Naive thymus-derived CD4-positive, alpha-beta T cell (primary cell): Measurements from ENCODE around the gene KLK1. TPM values are rescaled to one million over a fixed set of nuclear protein-coding genes. Genes with fewer than 3 reads are reported as not detected.

Experiments
- ATAC-seq: fragments of 150-1000 bp; cut with Tn5 transposase; 2 replicates; pipeline ENCODE4 v1.10.0; 2021; ENCODE audit warnings: mild to moderate bottlenecking, moderate library complexity
- CTCF ChIA-PET: fragments of 350-600 bp; sonication (Branson Sonifier 250); formaldehyde crosslinking; loops from one replicate; lab custom pipeline; 2021; ENCODE audit warnings: antibody characterized with exemption; lab: Charles Lee
- POLR2A ChIA-PET: fragments of 350-600 bp; sonication (Branson Sonifier 250); formaldehyde crosslinking; loops from one replicate; lab custom pipeline; 2021; ENCODE audit warnings: antibody characterized with exemption, inconsistent platforms; lab: Charles Lee
- DNase-seq, 9 donors: peaks; one replicate each; pipeline versions ENCODE4 v3.0.0 to v3.0.0-alpha.2; 2020 to 2022; ENCODE audit warnings: mixed read lengths in 1 of 9
- H3K27ac ChIP-seq: one replicate; pipeline ENCODE4 v1.7.0; 2013; ENCODE audit warnings: mild to moderate bottlenecking, low read depth, low read length, moderate library complexity
- H3K27me3 ChIP-seq, 2 donors: one replicate each; pipeline ENCODE4 v1.7.0; 2013; ENCODE audit warnings: low read length in 2 of 2, mild to moderate bottlenecking in 2 of 2, moderate library complexity in 2 of 2; ENCODE audit not compliant: control insufficient read depth in 2 of 2, insufficient read depth in 2 of 2
- H3K36me3 ChIP-seq, 3 experiments: 1 replicate in 2 of 3; 2 replicates in 1 of 3; pipeline ENCODE4 v1.7.0; 2013; ENCODE audit warnings: low read length in 3 of 3, mild to moderate bottlenecking in 3 of 3, moderate library complexity in 1 of 3; ENCODE audit not compliant: insufficient read depth in 3 of 3, control insufficient read depth in 2 of 3
- H3K4me1 ChIP-seq, 2 donors: one replicate each; pipeline ENCODE4 v1.7.0; 2013; ENCODE audit warnings: low read length in 2 of 2, mild to moderate bottlenecking in 2 of 2, moderate library complexity in 1 of 2; ENCODE audit not compliant: control insufficient read depth in 2 of 2, insufficient read depth in 2 of 2
- H3K4me3 ChIP-seq: 2 replicates; pipeline ENCODE4 v1.7.0; 2013; ENCODE audit warnings: mild to moderate bottlenecking, low read length
- H3K9me3 ChIP-seq, 3 experiments: 1 replicate in 2 of 3; 2 replicates in 1 of 3; pipeline ENCODE4 v1.7.0; 2013; ENCODE audit warnings: low read length in 3 of 3; ENCODE audit not compliant: control insufficient read depth in 2 of 3
- H3K27ac Mint-ChIP-seq, 9 donors: one replicate each; pipeline ENCODE4 v1.8.0; 2020 to 2022; ENCODE audit warnings: mixed read lengths in 9 of 9, mild to moderate bottlenecking in 8 of 9, moderate library complexity in 5 of 9, inconsistent platforms in 2 of 9
- H3K27me3 Mint-ChIP-seq, 5 donors: one replicate each; pipeline ENCODE4 v1.8.0; 2021 to 2022; ENCODE audit warnings: mixed read lengths in 5 of 5, mild to moderate bottlenecking in 1 of 5
- H3K36me3 Mint-ChIP-seq, 5 donors: one replicate each; pipeline ENCODE4 v1.8.0; 2020 to 2022; ENCODE audit warnings: mixed read lengths in 5 of 5, mild to moderate bottlenecking in 3 of 5, inconsistent platforms in 1 of 5
- H3K4me1 Mint-ChIP-seq, 7 donors: one replicate each; pipeline ENCODE4 v1.8.0; 2020 to 2022; ENCODE audit warnings: mixed read lengths in 7 of 7, mild to moderate bottlenecking in 3 of 7, inconsistent platforms in 1 of 7
- H3K4me3 Mint-ChIP-seq, 10 donors: one replicate each; pipeline ENCODE4 v1.8.0; 2020 to 2022; ENCODE audit warnings: mild to moderate bottlenecking in 10 of 10, mixed read lengths in 10 of 10, moderate library complexity in 6 of 10, inconsistent platforms in 2 of 10
- H3K9me3 Mint-ChIP-seq, 11 donors: one replicate each; pipeline ENCODE4 v1.8.0; 2020 to 2022; ENCODE audit warnings: mixed read lengths in 11 of 11, mild to moderate bottlenecking in 4 of 11, inconsistent platforms in 1 of 11, moderate library complexity in 1 of 11
- intact Hi-C, 2 donors: fragments of 100-400 bp; cut with micrococcal nuclease; formaldehyde crosslinking; loops; one replicate each; pipeline ENCODE4 v1.15.1; 2023
- polyA plus RNA-seq, 2 donors: library from polyadenylated mRNA; unstranded; fragments of 300-500 nt; fragmentation: Illumina TruSeq; gene quantifications; one replicate each; pipeline ENCODE4 v1.2.3, GENCODE V29; 2021
- total RNA-seq, 6 experiments: library from RNA in 5 of 6; stranded (reverse) in 5 of 6; gene quantifications; 1 replicate in 5 of 6; 2 replicates in 1 of 6; pipeline ENCODE4 v1.2.3 and lab custom pipeline; 2021 to 2026

KLK1 gene
- total and polyA plus RNA-seq, 7 experiments from 2014 or later, result 1.3 TPM; not detected in 6

DNA sequence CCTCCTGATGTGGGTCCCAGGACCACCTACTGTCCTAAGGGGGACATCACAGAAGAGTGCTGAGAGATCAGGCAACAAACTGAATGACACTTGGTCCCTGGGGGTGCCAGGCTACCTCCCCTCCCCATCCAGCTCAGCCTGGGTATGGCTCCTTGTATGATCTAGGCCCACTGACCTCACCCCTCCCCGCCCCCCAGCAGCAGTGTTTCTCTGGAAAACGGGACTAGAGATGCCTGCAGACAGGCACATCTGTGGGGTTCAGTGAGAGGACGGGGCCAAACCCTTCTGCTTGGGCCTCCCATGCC is 24.1 kb downstream of the KLK1 start:
- CTCF ChIA-PET, result no interaction called here
- peaks cover 13 to 33% (median 31%) of the 10 kb centered on the region in 7 donors for H3K4me1 Mint-ChIP-seq
- intact Hi-C loops, result no loop called here
- no peaks in the 10 kb centered on the region for H3K9me3 Mint-ChIP-seq
- peaks cover 4 to 23% (median 8%) of the 10 kb centered on the region in 5 donors for H3K36me3 Mint-ChIP-seq
- Histone ChIP-seq H3K27ac (no peak overlapping the region), H3K4me3 (no peak overlapping the region), H3K36me3 (peaks cover 0 to 58% (median 0%) of the 10 kb centered on the region in 3 experiments), H3K9me3 (no peaks in the 10 kb centered on the region), H3K4me1 (peaks cover 12 to 15% of the 10 kb centered on the region in 2 donors), H3K27me3 (no peaks in the 10 kb centered on the region)
- ATAC-seq, result no peak
- no peak overlapping the region for H3K4me3 Mint-ChIP-seq
- POLR2A ChIA-PET, result no interaction called here
- no peaks in the 10 kb centered on the region for H3K27me3 Mint-ChIP-seq
- H3K27ac Mint-ChIP-seq, result no peak overlapping the region
- no peak for DNase-seq

DNA sequence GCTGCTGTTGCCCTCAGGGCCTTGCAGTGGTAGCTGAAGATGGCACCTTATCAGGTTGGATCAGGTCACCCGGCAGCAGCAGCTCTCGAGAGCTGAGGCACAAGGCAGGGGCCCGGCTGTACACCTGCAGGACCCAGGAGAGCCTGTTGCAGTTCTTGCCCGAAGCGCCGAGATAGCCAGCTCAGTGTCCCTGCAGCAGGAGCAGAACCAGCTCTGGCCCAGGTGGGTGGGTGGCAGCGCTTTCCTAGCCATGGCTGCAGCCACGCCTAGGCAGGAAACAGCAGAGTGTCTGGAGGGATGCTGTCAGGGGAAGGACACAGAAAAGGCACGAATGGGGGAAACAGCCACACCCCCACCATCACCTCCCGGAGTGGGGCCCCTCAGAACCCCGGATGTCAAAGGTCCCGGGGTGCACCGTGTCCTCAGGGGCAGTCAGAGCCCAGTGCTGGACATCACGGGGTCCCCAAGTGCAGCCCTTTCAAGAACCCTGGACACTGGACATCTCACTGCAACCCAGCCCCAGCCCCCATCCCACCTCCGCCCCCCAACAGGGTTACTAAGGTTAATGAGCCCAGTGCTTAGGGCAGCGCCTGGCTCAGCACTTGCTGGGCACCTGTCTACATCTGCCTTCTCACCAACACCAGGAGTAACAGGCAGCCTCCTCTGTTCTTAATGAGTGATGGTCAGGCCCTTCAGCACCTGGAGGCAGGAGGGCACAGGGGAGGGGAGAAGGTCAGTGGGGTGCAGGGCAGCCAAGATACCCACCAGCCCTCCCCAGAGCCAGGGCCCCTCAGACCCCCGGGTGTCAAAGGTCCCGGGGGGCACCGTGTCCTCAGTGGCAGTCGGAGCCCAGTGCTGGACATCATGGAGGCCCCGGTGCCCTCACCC is 24.7 kb downstream of the KLK1 start:
- DNase-seq, result no peak
- ChIA-PET CTCF (no interaction called here), POLR2A (no interaction called here)
- H3K4me3 ChIP-seq, result no peak overlapping the region
- intact Hi-C loops, result no loop called here
- no peak overlapping the region for H3K27ac ChIP-seq
- peaks cover 0 to 55% (median 0%) of the 10 kb centered on the region in 3 experiments for H3K36me3 ChIP-seq
- no peaks in the 10 kb centered on the region for H3K27me3 ChIP-seq
- H3K4me1 ChIP-seq, result peaks cover 12 to 15% of the 10 kb centered on the region in 2 donors
- Mint-ChIP-seq H3K36me3 (peaks cover 4 to 21% (median 6%) of the 10 kb centered on the region in 5 donors), H3K9me3 (no peaks in the 10 kb centered on the region), H3K4me3 (no peak overlapping the region), H3K27ac (no peak overlapping the region), H3K27me3 (no peaks in the 10 kb centered on the region), H3K4me1 (peaks cover 15 to 35% (median 27%) of the 10 kb centered on the region in 7 donors)
- H3K9me3 ChIP-seq, result no peaks in the 10 kb centered on the region
- ATAC-seq, result no peak

DNA sequence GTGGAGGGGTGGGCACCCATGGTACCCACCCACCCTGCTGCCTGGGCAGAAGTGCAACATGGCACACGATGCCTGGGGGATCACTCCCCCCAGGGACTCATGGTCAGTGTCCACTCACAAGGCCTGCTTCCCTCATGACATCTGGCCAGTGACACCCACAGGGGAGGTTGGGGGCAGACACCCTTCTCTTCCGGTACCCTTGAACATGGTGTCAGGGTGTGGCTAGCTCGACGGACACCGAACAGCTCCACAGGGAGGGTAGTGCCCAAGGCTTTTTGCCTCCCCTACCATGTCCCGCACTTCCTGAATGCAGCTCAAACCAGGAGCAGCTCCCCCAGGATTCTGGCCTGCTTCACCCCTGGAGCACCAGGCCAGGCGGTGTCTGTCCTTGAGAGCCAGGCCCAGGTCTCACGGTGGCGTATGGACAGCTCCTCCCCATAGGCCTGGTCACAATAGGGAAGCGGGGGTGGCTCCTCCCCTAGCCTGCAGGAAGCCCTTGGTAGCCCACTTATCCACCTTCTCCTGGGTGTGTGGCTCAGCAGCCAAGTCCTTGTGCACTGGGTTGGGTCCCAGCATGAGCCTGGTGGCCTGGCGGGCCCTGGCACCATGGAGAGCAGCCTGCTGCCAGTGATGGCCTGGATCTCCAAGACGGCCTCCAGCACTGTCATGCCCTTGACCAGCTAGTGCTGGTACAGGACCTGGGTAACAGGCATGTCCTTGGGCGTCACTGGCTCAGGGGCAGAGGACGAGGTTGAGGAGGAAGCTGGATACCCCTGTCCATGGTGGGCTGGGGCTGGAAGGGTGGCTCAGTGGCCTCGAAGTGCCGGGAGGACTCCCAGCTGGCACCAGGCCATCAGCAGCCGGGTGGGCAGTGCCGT is 25.6 kb downstream of the KLK1 start:
- peak overlapping the region in 1 of 9 donors; percentile 51 for H3K27ac Mint-ChIP-seq
- no peak for DNase-seq
- no peak overlapping the region for H3K4me3 ChIP-seq

DNA sequence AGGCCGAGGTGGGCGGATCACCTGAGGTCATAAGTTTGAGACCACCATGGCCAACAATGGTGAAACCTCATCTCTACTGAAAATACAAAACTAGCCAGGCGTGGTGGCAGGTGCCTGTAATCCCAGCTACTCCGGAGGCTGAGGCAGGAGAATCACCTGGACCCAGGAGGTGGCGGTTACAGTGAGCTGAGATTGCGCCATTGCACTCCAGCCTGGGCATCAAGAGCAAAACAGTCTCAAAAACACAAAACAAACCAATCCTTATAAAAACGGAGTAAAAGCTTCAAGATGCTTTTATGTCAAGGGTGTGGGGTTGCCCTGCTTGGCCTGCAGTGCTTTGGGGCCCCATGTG is 26.2 kb downstream of the KLK1 start:
- intact Hi-C loops, result no loop called here
- Mint-ChIP-seq H3K4me3 (no peak overlapping the region), H3K9me3 (no peaks in the 10 kb centered on the region), H3K4me1 (peaks cover 4 to 23% (median 12%) of the 10 kb centered on the region in 7 donors), H3K36me3 (peaks cover 4 to 13% (median 6%) of the 10 kb centered on the region in 5 donors), H3K27me3 (no peaks in the 10 kb centered on the region), H3K27ac (no peak overlapping the region)
- POLR2A ChIA-PET, result no interaction called here
- CTCF ChIA-PET, result no interaction called here
- no peak for ATAC-seq
- DNase-seq, result no peak
- no peak overlapping the region for H3K4me3 ChIP-seq
- H3K4me1 ChIP-seq, result peaks cover 0 to 2% of the 10 kb centered on the region in 2 donors
- H3K9me3 ChIP-seq, result no peaks in the 10 kb centered on the region
- no peaks in the 10 kb centered on the region for H3K27me3 ChIP-seq
- H3K27ac ChIP-seq, result no peak overlapping the region
- peaks cover 0 to 55% (median 0%) of the 10 kb centered on the region in 3 experiments for H3K36me3 ChIP-seq

More for the DNA sequence above, 25.6 kb downstream of the KLK1 start:
- H3K27me3 ChIP-seq, result no peaks in the 10 kb centered on the region
- H3K27ac ChIP-seq, result no peak overlapping the region
- ChIA-PET POLR2A (no interaction called here), CTCF (no interaction called here)
- Mint-ChIP-seq H3K9me3 (no peaks in the 10 kb centered on the region), H3K4me1 (peaks cover 9 to 28% (median 18%) of the 10 kb centered on the region in 7 donors), H3K36me3 (peaks cover 4 to 16% (median 6%) of the 10 kb centered on the region in 5 donors), H3K27me3 (no peaks in the 10 kb centered on the region), H3K4me3 (no peak overlapping the region)
- H3K36me3 ChIP-seq, result peaks cover 0 to 55% (median 0%) of the 10 kb centered on the region in 3 experiments
- H3K4me1 ChIP-seq, result peaks cover 4 to 9% of the 10 kb centered on the region in 2 donors
- no peaks in the 10 kb centered on the region for H3K9me3 ChIP-seq
- intact Hi-C loops, result no loop called here
- no peak for ATAC-seq

DNA sequence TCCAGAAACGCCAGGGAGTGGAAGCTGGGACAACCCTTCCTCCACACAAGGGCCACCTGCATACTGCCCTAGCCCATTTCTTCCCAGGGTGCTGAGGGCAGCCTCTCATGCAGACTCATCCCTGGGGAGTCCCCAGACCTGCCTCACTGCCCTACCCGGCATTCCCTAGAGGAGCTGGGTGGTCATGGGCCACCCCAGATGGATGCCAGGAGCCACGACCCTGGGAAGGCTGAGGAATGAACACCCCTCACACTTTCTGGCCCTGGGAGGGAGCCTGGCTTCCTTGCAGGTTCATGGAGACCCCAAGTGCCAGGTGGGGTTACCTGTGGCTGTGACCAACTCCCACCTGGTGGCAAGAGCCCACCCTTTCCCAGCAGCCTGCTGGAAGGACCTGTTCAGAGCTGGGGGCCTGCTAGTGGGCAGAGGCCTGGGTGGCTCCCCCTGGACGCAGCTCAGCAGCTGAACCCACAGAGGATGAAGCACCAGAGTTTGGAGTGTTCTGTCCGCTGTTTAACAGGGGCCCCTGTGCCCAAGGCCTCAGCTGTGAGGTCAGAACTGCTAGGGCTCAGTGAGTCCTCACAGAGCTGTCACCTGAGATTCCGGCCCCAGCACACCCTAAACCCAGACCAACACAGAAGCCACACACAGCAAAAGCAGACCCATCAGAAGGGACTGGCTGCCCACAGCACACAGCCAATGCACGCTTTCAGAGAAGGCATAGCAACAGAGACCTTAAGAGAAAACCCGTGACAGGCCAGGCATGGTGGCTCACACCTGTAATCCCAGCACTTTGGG is 26.8 kb downstream of the KLK1 start:
- no peaks in the 10 kb centered on the region for H3K27me3 ChIP-seq
- no peak overlapping the region for H3K4me3 ChIP-seq
- no peaks in the 10 kb centered on the region for H3K9me3 ChIP-seq
- peaks cover 0 to 55% (median 0%) of the 10 kb centered on the region in 3 experiments for H3K36me3 ChIP-seq
- Mint-ChIP-seq H3K27me3 (no peaks in the 10 kb centered on the region), H3K4me1 (peaks cover 0 to 19% (median 6%) of the 10 kb centered on the region in 7 donors), H3K9me3 (no peaks in the 10 kb centered on the region), H3K4me3 (no peak overlapping the region), H3K36me3 (peaks cover 4 to 11% (median 6%) of the 10 kb centered on the region in 5 donors), H3K27ac (no peak overlapping the region)
- CTCF ChIA-PET, result no interaction called here
- H3K27ac ChIP-seq, result no peak overlapping the region
- H3K4me1 ChIP-seq, result no peaks in the 10 kb centered on the region
- intact Hi-C loops, result no loop called here
- ATAC-seq (no peak), DNase-seq (no peak)
- POLR2A ChIA-PET, result no interaction called here

DNA sequence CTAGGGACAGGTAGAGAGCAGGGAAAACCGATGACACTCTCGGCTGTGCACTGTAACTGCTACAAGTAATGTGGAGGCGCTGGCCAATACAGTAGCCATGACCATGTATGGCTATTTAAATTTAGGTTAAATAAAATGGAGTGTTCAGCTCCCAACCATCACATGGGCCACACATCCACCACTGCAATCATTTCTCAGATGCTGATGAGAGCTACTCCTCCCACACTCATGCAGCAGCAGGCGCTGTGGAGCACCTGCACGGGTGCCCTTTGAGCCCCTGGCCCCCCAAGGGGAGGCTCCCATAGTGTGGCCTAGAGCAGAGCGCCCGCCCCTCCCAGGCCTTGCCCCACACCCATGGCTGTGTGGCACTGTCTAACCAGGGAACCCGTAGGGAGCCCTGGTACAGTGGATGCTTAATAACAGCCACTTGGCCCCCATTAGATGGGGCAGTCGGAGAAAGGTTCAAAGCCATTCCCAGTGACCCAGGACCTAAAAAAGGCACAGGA is 27.4 kb downstream of the KLK1 start:
- H3K9me3 ChIP-seq, result no peaks in the 10 kb centered on the region
- ChIA-PET CTCF (no interaction called here), POLR2A (no interaction called here)
- peaks cover 0 to 54% (median 0%) of the 10 kb centered on the region in 3 experiments for H3K36me3 ChIP-seq
- H3K27me3 ChIP-seq, result no peaks in the 10 kb centered on the region
- no peaks in the 10 kb centered on the region for H3K4me1 ChIP-seq
- no peak overlapping the region for H3K4me3 ChIP-seq
- Mint-ChIP-seq H3K27me3 (no peaks in the 10 kb centered on the region), H3K27ac (no peak overlapping the region), H3K9me3 (no peaks in the 10 kb centered on the region), H3K4me3 (no peak overlapping the region), H3K36me3 (peaks cover 3 to 10% (median 5%) of the 10 kb centered on the region in 5 donors), H3K4me1 (peaks cover 0 to 18% (median 5%) of the 10 kb centered on the region in 7 donors)
- DNase-seq (no peak), ATAC-seq (no peak)
- H3K27ac ChIP-seq, result no peak overlapping the region
- intact Hi-C loops, result no loop called here
